ENCODE measurements around the gene EXT2. TPM values are rescaled to one million over a fixed set of nuclear protein-coding genes. Genes with fewer than 3 reads are reported as not detected.

Gene EXT2
- total and polyA plus RNA-seq, 11 donors = 12.6 to 41.9 (median 31.9) TPM

GRCh38 chr11:44268614-44269080, 173.2 kb downstream of the EXT2 start:
- Histone ChIP-seq H3K4me3 (no peak overlapping the region), H3K27ac (no peak overlapping the region), H3K27me3 (no peaks in the 10 kb centered on the region), H3K36me3 (no peaks in the 10 kb centered on the region), H3K9me3 (no peaks in the 10 kb centered on the region), H3K4me1 (peaks cover 0 to 7% (median 0%) of the 10 kb centered on the region in 12 donors)
- intact Hi-C loops (cut with DNase I) = no loop called here
- 86 to 96% (median 91%) methylated on average over 5 of the region's 5 CpGs for WGBS, 4 donors
- TF ChIP-seq POLR2A (IDR thresholded peaks at IDR 0.05) = no peak
- TF ChIP-seq, protein P1, sequence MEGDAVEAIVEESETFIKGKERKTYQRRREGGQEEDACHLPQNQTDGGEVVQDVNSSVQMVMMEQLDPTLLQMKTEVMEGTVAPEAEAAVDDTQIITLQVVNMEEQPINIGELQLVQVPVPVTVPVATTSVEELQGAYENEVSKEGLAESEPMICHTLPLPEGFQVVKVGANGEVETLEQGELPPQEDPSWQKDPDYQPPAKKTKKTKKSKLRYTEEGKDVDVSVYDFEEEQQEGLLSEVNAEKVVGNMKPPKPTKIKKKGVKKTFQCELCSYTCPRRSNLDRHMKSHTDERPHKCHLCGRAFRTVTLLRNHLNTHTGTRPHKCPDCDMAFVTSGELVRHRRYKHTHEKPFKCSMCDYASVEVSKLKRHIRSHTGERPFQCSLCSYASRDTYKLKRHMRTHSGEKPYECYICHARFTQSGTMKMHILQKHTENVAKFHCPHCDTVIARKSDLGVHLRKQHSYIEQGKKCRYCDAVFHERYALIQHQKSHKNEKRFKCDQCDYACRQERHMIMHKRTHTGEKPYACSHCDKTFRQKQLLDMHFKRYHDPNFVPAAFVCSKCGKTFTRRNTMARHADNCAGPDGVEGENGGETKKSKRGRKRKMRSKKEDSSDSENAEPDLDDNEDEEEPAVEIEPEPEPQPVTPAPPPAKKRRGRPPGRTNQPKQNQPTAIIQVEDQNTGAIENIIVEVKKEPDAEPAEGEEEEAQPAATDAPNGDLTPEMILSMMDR (IDR thresholded peaks at IDR 0.05) = no peak
- no peak for DNase-seq
- no peak for ATAC-seq

- DNase-seq = no peak
- Histone ChIP-seq H3K27me3 (no peaks in the 10 kb centered on the region), H3K4me3 (peak overlapping the region in 2 of 12 donors; percentile 30 to 31), H3K36me3 (no peaks in the 10 kb centered on the region), H3K9me3 (no peaks in the 10 kb centered on the region), H3K4me1 (peaks cover 0 to 7% (median 0%) of the 10 kb centered on the region in 12 donors), H3K27ac (peak overlapping the region in 4 of 12 donors; percentile 29 to 54 (median 40))
- intact Hi-C loops (cut with DNase I) = loop anchor here in 2 of 10 donors (10.0 kb wide), 2 partner anchors 55 to 165 kb away; no protein-coding TSS in a partner anchor
- WGBS, 4 donors = 61 to 72% (median 66%) methylated on average over 17 of the region's 17 CpGs
- ATAC-seq = peak in 3 of 4 donors; percentile 18 to 70 (median 34)
- TF ChIP-seq, protein P1 (IDR thresholded peaks at IDR 0.05) = no peak
- TF ChIP-seq POLR2A (IDR thresholded peaks at IDR 0.05) = no peak
Observed at GRCh38 chr11:44269369-44270351, 174.2 kb downstream of the EXT2 start.

DNA sequence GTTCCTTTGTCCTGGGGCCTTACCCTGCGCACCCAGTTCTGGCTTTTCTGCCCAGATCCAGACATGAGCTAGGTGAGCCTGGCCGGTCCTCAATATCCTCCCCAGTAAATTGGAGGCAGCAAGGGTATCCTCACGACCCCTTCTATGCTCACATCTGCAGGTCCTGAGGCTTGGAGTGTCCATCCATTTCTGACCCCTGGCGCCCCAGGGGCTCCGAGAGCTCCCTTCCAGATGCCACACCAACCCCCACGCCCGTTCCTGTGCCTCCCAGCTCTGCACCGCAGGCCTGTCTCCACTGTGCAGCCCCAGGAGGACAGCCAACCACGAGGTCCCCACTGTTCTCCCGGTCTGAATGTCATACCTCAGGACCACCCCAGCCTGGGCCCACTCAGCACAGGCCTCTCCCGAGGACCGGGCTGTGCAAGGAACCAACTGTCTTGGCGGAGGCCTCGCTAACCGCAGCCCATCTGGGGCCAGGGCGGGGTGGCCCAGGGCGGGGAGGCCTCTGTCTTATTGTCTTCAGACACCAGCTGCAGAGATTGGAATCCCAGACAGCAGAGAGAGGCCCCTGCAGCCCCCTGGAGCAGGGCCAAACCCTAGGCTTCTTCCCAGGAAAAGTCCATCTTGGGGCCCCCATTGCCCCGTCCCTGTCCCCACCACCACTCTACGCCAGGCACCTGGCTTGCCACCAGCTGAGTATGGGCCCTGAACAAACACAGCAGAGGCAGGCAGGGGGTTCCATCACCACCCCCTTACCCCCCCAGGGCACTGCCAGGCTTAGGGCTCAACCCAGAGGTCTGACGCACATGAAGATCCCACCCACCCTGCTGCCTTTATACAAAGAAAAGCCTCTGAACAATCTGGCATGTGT, 175.2 kb downstream of the EXT2 start:
- Histone ChIP-seq H3K36me3 (no peaks in the 10 kb centered on the region), H3K9me3 (no peaks in the 10 kb centered on the region), H3K27me3 (no peaks in the 10 kb centered on the region), H3K4me1 (peaks cover 0 to 7% (median 0%) of the 10 kb centered on the region in 12 donors), H3K27ac (peak overlapping the region in 2 of 12 donors; percentile 30 to 54), H3K4me3 (no peak overlapping the region)
- ATAC-seq (peak in 1 of 4 donors; percentile 18), DNase-seq (no peak)
- no peak for TF ChIP-seq POLR2A (IDR thresholded peaks at IDR 0.05)
- TF ChIP-seq, protein P1 (IDR thresholded peaks at IDR 0.05) = no peak
- intact Hi-C loops (cut with DNase I) = loop anchor here in 2 of 10 donors (10.0 kb wide), 2 partner anchors 56 to 166 kb away; no protein-coding TSS in a partner anchor
- WGBS, 4 donors = 82 to 91% (median 90%) methylated on average over 11 to 20 of the region's 20 CpGs
